CD4-positive, alpha-beta T cell treated with Interleukin-4 for 1 hour (primary cell): ENCODE measurements around the gene TGFBI.

Experiments
- DNase-seq, 2 donors: peaks; one replicate each; pipeline ENCODE4 v3.0.0-alpha.2; 2020 to 2022

The TGFBI gene

GRCh38 chr5:136048966-136049365, 20.2 kb downstream of the TGFBI start:
- DNase-seq, result no peak

GRCh38 chr5:136051486-136052220, 22.9 kb downstream of the TGFBI start:
- DNase-seq, result no peak

- DNase-seq, result no peak
Measured at GRCh38 chr5:136052692-136053335, 24.0 kb downstream of the TGFBI start.

GRCh38 chr5:136053336-136054141, 24.8 kb downstream of the TGFBI start:
- no peak for DNase-seq

- DNase-seq, result no peak
Measured at GRCh38 chr5:136054142-136055019, 25.6 kb downstream of the TGFBI start.

GRCh38 chr5:136055612-136056309, 27.0 kb downstream of the TGFBI start:
- no peak for DNase-seq

- DNase-seq, result no peak
Measured at GRCh38 chr5:136056336-136056735, 27.5 kb downstream of the TGFBI start.

GRCh38 chr5:136056771-136057335, 28.1 kb downstream of the TGFBI start:
- no peak for DNase-seq

GRCh38 chr5:136057401-136058038, 28.7 kb downstream of the TGFBI start:
- no peak for DNase-seq

GRCh38 chr5:136058039-136058971, 29.5 kb downstream of the TGFBI start:
- no peak for DNase-seq

- DNase-seq, result no peak
Measured at GRCh38 chr5:136058972-136059354, 30.2 kb downstream of the TGFBI start.

- DNase-seq, result no peak
Measured at GRCh38 chr5:136060963-136061362, 32.2 kb downstream of the TGFBI start.

GRCh38 chr5:136061630-136062365, 33.0 kb downstream of the TGFBI start:
- DNase-seq, result no peak

- DNase-seq, result peak in 1 of 2 donors; percentile 46
Measured at GRCh38 chr5:136062366-136063274, 33.8 kb downstream of the TGFBI start.

- no peak for DNase-seq
Measured at GRCh38 chr5:136063778-136064465, 35.1 kb downstream of the TGFBI start.

- DNase-seq, result no peak
Measured at GRCh38 chr5:136064510-136064909, 35.7 kb downstream of the TGFBI start.

GRCh38 chr5:136065588-136065987, 36.8 kb downstream of the TGFBI start:
- no peak for DNase-seq
